Suprapubic skin (tissue), 4 donors: ENCODE results near the gene DSCAML1.

ENCODE experiments used
- EP300 ChIP-seq: sonication (generic); formaldehyde crosslinking; IDR thresholded peaks from one replicate; pipeline ENCODE4 v1.6.1; 2017; ENCODE audit warnings: antibody characterized with exemption
- POLR2A ChIP-seq, 2 donors: fragments of 450-650 bp; IDR thresholded peaks; one replicate each; pipeline ENCODE4 v1.6.1; 2017; ENCODE audit warnings: antibody characterized with exemption in 2 of 2, mild to moderate bottlenecking in 2 of 2, moderate library complexity in 2 of 2
- POLR2AphosphoS5 ChIP-seq, 3 donors: sonication (generic); formaldehyde crosslinking; IDR thresholded peaks; one replicate each; pipeline ENCODE4 v1.6.1; 2017; ENCODE audit warnings: antibody characterized with exemption in 3 of 3
- TF ChIP-seq, protein P1 (sequence below), 2 donors: fragments of 200-600 bp in 1 of 2; fragments of 450-650 bp in 1 of 2; sonication (generic) in 1 of 2; IDR thresholded peaks; one replicate each; pipeline ENCODE4 v1.5.1; 2016 to 2019; ENCODE audit warnings: antibody characterized with exemption in 2 of 2, mild to moderate bottlenecking in 1 of 2, moderate library complexity in 1 of 2

DNA sequence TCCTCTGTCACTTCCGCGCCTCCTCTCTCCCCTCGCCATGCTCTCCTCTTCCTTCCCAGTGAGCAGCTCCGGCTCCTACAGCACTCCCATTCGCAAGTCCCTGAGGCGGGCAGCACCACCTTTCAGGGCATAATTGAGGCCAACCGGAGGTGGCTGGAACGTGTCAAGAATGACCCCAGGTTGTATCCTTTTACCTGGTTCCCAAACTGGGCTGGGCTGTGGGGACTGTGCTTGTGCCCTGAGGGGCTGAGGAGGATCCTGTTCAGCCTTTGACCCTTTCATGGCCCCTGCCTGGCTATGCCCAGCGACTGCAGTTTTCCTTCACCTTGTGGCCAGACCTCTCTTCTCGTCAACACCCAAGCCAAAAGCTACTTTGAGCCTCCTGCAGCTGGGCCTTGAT lies 385.3 kb downstream of the DSCAML1 start:
- TF ChIP-seq, protein P1, sequence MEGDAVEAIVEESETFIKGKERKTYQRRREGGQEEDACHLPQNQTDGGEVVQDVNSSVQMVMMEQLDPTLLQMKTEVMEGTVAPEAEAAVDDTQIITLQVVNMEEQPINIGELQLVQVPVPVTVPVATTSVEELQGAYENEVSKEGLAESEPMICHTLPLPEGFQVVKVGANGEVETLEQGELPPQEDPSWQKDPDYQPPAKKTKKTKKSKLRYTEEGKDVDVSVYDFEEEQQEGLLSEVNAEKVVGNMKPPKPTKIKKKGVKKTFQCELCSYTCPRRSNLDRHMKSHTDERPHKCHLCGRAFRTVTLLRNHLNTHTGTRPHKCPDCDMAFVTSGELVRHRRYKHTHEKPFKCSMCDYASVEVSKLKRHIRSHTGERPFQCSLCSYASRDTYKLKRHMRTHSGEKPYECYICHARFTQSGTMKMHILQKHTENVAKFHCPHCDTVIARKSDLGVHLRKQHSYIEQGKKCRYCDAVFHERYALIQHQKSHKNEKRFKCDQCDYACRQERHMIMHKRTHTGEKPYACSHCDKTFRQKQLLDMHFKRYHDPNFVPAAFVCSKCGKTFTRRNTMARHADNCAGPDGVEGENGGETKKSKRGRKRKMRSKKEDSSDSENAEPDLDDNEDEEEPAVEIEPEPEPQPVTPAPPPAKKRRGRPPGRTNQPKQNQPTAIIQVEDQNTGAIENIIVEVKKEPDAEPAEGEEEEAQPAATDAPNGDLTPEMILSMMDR (IDR thresholded peaks at IDR 0.05): no peak
- TF ChIP-seq POLR2AphosphoS5 (IDR thresholded peaks at IDR 0.05): no peak
- no peak for TF ChIP-seq EP300
- TF ChIP-seq POLR2A (IDR thresholded peaks at IDR 0.05): no peak
